Erythroblast (primary cell): ENCODE data around the gene POU2F2.

Experiments used
- GATA1 ChIP-seq: IDR thresholded peaks from 2 replicates; pipeline ENCODE4 v1.6.1; 2011; ENCODE audit warnings: low read depth, mild to moderate bottlenecking, control low read depth, low read length, moderate library complexity
- POLR2A ChIP-seq: IDR thresholded peaks from 2 replicates; pipeline ENCODE4 v1.6.1; 2011; ENCODE audit warnings: mild to moderate bottlenecking, low read length

DNA sequence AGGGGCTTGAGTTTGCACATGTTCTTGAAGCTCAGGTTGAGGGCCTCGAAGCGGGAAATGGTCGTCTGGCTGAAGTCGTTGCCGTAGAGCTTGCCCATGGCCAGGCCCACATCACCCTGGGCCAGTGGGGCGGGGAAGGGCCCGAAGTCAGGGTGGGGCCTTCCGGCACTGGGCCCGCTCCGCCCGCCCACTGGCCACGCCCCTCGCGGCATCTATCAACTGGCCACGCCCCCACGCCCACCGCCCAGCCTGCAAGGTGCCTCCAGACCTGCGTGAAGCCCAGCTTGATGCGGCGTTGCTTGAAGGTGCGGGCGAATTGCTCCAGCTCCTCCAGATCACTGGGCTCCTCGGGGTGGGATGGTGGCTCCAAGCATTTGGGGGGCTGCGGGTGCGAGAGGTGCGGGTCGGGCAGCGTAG is 36.4 kb downstream of the POU2F2 start:
- TF ChIP-seq POLR2A (no peak), GATA1 (no peak)
